ENCODE results near the gene MSI2.

GRCh38 chr17:57271821-57272220 lies 15.5 kb downstream of the MSI2 start:
- TF ChIP-seq CTCF (conservative IDR thresholded peaks at IDR 0.05; ENCODE audit: low read depth in 2 of 2) (no peak), JUNB (IDR thresholded peaks at IDR 0.05; ENCODE audit: unreplicated experiment) (no peak), CREB1 (CRISPR knock-in tag; IDR thresholded peaks at IDR 0.05; ENCODE audit: low read depth) (no peak), REST (IDR thresholded peaks at IDR 0.05; ENCODE audit: unreplicated experiment) (no peak), STAT1 (IDR thresholded peaks at IDR 0.05; ENCODE audit: unreplicated experiment) (no peak), POLR2AphosphoS5 (IDR thresholded peaks at IDR 0.05; ENCODE audit: low read depth) (no peak), EZH2 (IDR thresholded peaks at IDR 0.05; ENCODE audit: low read depth, unreplicated experiment) (no peak), EZH2phosphoT487 (IDR thresholded peaks at IDR 0.05; ENCODE audit: unreplicated experiment) (no peak), ZNF462 (CRISPR knock-in tag; IDR thresholded peaks at IDR 0.05) (no peak)

All from GM23338 (cell line).